HG02571 (cell line): ENCODE measurements around the gene DPY30.
"Not testable (repeated sequence)": the region's sequence is repeated elsewhere in the genome, so short reads cannot be mapped to it uniquely, and the experiment has no call there.

ENCODE experiments used
- ATAC-seq: cut with Tn5 transposase; IDR thresholded peaks from one replicate; pipeline ENCODE4 v1.9.1; 2021; ENCODE audit warnings: mild to moderate bottlenecking, moderate library complexity; ENCODE audit not compliant: unreplicated experiment

Gene DPY30

GRCh38 chr2:32039447-32040219 is at the start of gene DPY30:
DPY30 (minus strand) TSS chr2:32039805; CDS start chr2:32039456, 349 bp downstream.
- peak; percentile 87 for ATAC-seq

- no peak for ATAC-seq
Observed at GRCh38 chr2:32074134-32074506, 34.5 kb upstream of the DPY30 start.

GRCh38 chr2:32067549-32067948 is 27.9 kb upstream of the DPY30 start:
- ATAC-seq, result no peak

- ATAC-seq, result no peak
Observed at GRCh38 chr2:32064713-32065112, 25.1 kb upstream of the DPY30 start.

GRCh38 chr2:32064021-32064601 is 24.5 kb upstream of the DPY30 start:
- ATAC-seq, result no peak

GRCh38 chr2:32063310-32064020 is 23.9 kb upstream of the DPY30 start, which contains the start of gene SPAST:
SPAST (plus strand) TSS chr2:32063556; CDS start chr2:32063832, 276 bp downstream.
- ATAC-seq, result peak; percentile 94

- no peak for ATAC-seq
Observed at GRCh38 chr2:32061973-32062861, 22.6 kb upstream of the DPY30 start.

GRCh38 chr2:32061430-32061829 is 21.8 kb upstream of the DPY30 start:
- ATAC-seq, result no peak

- ATAC-seq, result no peak
Observed at GRCh38 chr2:32060266-32060665, 20.7 kb upstream of the DPY30 start.

- ATAC-seq, result no peak
Observed at GRCh38 chr2:32058130-32058529, 18.5 kb upstream of the DPY30 start.

GRCh38 chr2:32054583-32054982 is 15.0 kb upstream of the DPY30 start:
- not testable (repeated sequence) for ATAC-seq

GRCh38 chr2:32051836-32052439 is 12.3 kb upstream of the DPY30 start:
- no peak for ATAC-seq

GRCh38 chr2:32043561-32043960 is 4.0 kb upstream of the DPY30 start:
- ATAC-seq, result no peak

- not testable (repeated sequence) for ATAC-seq
Observed at GRCh38 chr2:32034198-32034887, 5.3 kb downstream of the DPY30 start.

- ATAC-seq, result not testable (repeated sequence)
Observed at GRCh38 chr2:32018789-32019482, 20.7 kb downstream of the DPY30 start.

- no peak for ATAC-seq
Observed at GRCh38 chr2:32012872-32013271, 26.7 kb downstream of the DPY30 start.

GRCh38 chr2:32011485-32011960 is 28.1 kb downstream of the DPY30 start:
- no peak for ATAC-seq

GRCh38 chr2:32010670-32011484 is 28.7 kb downstream of the DPY30 start, which contains the start of gene MEMO1:
MEMO1 (minus strand) TSS chr2:32011008; CDS start chr2:32010247, 761 bp downstream.
- peak; percentile 59 for ATAC-seq
